Measurements from ENCODE around the gene ZNF148.

Gene ZNF148

DNA sequence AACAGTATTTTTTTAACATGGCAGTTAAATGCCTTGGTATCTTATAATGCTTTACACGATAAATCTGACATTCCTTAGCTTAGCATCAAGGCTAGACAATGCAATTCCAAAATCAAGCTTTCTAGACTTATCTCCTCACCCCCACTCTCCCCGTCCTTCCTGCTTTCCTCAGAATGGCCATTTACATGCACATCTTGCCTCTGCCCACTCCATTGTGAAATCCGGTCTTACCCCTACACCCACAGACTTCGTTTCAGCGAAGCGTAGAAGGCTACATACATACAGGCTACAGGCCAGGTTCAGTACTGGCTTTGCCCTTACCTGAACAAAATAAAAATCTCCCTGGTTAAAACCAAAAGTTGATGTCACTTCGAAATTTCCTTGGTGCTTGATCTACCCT lies 104.0 kb downstream of the ZNF148 start:
- no peak for DNase-seq

GRCh38 chr3:125267460-125267859 lies 107.7 kb downstream of the ZNF148 start:
- no peak for DNase-seq

DNA sequence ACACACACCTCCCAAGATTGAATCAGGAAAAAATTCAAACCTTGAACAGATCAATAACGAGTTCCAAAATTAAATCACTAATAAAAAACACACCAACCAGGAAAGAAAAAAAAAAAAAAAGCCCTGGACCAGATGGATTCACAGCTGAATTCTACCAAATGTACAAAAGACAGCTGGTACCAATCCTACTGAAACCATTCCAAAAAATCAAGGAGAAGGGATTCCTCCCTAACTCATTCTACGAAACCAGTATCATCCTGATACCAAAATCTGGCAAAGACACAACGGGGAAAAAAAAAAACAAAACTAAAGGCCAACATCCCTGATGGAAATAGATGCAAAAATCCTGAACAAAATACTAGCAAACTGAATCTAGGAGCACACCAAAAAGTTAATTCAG lies 108.2 kb downstream of the ZNF148 start:
- no peak for DNase-seq

DNA sequence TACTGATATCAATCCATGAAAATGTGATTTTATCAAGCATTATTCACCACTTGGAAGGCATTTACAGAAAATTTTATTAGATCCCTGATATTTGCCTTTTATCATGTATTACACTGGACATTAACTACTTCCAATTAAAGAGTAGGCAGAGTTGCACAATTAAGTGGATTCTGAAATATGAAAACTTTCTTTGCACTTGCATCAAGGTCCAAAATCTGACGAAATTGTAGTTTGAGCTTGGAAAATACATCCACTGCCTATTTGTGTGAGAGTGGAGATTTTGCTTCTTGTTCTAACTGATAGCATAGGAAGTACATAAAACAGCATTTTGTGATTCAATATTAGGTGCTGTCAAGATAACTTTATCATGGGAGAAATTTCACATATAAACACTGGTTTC lies 113.0 kb downstream of the ZNF148 start:
- no peak for DNase-seq

DNA sequence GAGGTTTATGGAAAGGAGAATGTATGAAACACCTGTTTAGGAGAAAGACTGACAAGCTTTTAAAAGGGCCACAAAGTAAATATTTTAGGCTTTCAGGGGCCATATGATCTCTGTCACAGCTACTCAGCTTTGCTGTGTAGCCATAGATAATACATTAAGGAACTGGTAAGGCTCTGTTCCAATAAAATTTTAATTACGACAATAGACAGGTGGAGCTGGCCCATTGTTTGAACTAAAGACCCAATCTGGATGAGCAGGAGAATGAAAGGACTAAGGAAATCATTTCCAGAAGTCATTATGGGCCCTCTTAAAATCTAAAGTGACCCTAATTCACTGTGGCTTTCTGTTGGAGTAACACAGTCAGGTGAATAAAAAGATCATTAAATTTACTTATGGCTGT lies 114.1 kb downstream of the ZNF148 start:
- no peak for DNase-seq

DNA sequence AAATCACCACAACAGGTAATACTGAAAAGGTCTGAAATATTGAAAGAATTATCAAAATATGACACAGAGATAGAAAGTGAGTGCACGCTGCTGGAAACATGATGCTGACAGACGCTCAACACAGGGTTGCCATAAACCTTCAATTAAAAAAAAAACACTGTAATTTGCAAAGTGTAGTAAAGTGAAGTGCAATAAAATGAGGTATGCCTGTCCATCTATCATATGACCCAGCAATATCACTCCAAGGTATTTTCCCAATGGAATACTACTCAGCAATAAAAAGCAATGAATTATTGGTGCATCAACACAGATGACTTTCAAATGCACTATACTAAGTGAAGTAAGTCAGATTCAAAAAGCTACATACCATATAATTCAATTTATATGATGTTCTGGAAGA lies 115.0 kb downstream of the ZNF148 start:
- no peak for DNase-seq

GRCh38 chr3:125257536-125257935 lies 117.6 kb downstream of the ZNF148 start:
- DNase-seq: no peak

DNA sequence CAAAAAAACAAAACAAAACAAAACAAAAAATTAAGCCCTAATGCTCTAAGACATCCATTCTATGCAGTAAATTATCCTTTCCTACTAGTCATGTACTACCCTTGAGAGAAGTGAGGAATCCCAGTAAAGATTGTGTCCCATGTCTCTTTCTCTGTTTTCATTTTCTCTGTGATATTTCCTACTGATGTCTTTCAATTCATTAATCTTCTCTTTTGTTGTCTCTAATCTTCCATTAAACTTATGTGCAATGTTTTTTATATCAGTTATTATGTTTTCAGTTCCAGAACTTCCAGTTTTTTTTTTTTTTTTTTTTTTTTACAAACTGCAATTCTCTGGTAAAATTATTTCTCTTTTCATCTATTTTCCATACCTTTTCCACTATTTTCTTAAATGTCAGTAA lies 118.5 kb downstream of the ZNF148 start:
- DNase-seq: no peak

DNA sequence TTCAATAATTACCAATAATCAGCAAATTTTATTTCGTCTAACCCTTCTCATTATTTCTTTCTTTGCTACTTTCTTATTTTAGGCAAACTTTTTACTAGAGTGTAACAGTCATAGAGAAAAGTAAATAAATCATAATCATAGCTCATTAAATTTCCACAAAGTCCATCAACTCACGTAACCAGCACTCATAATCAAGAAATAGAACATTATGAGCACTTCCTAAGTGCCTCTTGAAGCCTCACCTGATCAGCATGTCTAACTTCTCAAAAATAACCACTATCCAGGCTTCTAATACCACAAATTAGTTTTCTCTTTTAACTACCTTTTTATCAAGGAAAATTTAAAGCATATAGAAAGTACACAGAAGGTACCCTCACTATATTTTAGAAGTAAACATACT lies 124.2 kb downstream of the ZNF148 start:
- DNase-seq: no peak

GRCh38 chr3:125246237-125246636 lies 128.9 kb downstream of the ZNF148 start:
- DNase-seq: no peak

DNA sequence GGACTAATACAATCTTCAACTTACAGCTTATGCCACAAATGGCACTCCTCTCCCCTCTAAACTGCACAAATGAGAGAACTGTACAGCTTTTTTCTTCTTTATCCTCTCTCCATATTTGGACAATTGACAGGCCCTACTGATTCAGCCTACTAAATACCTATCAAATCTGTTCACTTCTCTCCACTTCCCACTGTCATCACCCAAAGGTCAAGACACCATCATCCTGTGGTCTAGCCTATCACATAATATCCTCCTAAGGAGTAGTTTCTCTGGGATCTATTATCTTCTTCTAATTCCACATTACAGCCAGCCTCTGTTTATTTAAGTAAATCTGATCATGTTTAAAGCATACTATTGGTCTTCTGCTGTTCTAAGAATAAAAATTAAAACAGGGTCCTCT lies 129.6 kb downstream of the ZNF148 start:
- no peak for DNase-seq

DNA sequence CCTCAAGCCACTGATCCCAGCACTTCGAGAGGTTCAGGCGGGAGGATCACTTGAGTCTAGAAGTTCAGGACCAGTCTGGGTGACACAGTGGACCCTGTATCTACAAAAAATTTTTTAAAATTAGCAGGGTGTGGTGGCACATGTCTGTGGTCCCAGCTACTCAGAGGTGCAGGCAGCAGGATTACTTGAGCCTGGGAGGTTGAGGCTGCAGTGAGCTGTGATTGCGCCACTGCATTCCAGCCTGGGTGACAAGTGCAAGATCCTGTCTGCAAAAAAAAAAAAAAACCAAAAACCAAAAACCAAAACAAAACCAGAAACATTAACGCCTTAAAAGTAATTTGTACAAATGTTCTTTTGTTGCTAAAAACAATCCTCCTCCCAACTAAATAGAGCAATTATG lies 134.6 kb downstream of the ZNF148 start:
- DNase-seq: no peak

- no peak for DNase-seq
Observed at GRCh38 chr3:125239266-125239665, 135.9 kb downstream of the ZNF148 start.

DNA sequence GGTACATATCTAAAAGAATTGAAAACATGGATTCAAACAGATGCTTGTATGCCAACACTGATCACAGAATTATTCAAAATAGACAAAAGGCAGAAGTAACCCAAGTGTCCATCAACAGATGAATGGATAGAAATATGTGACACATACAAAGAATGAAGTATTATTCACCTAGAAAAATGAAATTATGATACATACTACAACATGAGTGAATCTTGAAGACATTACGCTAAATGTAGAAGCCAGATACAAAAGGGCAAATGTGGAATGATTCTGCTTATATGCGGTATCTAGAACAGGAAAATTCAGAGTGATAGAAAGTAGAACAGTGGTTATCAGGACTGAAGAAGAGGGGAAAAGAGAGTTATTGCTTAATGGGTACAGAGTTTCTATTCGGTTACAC lies 136.4 kb downstream of the ZNF148 start:
- DNase-seq: no peak

DNA sequence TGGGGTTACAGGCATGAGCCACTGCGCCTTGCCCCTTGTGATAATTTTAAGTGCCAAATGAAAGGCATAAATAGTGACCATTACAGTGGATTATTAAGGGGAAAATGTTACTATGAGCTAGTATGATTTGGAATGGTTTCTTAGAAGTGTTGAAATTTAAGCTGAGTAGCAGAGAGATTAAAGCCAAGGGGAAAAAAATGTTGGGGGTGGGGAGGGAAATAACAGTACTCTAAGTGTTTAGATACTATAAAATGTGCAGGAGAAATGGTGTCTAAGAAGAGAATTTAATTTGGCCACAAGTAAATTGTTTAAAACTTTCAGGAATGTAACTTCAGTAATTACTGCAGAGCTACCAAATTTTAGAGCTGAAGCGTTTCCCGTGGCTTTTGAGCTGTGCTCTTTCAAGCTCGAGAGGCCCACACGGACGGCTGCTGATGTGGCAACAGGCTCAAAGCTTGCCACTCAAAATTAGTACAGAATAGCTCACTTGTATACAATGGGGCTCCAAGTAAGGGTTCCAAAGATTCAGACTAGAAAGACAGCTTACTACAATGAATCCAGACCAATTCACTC lies 138.7 kb downstream of the ZNF148 start:
- no peak for DNase-seq

DNA sequence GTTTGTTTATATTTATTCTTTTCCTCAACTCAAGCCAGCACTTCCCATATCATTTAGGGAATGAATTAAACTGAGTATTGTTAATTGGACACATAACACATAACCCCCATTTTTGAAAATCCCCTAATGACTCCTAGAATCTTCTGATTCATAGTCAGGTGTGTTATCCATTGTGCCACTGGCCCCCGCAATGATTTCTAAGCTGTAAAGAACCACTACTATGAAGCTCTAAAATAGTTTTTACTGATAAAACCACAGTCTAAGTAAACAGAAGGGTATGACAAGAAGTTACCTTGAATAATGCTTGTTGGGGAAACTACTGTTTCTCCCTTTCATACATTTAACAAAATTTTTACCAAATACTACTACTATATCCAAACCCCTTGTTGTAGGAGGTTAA lies 140.3 kb downstream of the ZNF148 start:
- no peak for DNase-seq

DNA sequence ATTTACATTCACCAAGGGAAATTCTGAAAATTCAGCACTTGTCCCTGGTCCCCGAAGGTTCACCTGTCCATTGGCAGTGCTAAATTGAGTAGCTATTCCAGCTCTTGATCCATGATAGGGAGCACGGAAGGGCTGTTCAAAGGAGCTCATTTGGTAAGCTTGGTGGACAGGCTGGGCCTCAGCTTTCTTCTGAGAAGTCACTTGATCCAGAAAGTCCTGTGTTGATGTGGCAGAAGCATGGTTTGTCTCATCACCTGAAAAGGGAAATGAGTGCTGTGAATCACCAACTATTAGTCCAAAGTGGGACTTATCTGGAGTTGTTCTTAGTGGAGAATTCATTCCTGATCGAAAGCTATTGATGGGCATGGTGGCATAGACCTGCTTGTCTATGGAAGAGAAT lies 142.7 kb downstream of the ZNF148 start:
- no peak for DNase-seq

DNA sequence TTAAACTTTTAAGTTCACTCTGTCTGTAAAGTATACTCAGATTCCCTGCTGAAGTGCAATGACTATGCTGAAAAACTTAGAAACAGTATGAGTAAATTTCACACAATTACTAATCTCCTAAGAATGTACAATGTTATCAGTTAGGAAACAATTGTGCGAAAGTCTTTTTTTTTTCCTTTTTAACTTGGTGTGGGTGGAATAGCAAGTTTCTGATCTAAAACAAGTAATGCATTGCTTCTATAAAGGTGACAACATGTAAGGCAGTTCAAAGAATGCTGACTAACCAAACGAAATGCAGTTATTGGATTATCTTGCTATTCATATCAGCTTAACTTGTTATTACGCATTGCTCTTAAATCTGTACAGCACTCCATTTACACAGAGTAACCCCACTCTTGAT lies 143.2 kb downstream of the ZNF148 start:
- no peak for DNase-seq

DNA sequence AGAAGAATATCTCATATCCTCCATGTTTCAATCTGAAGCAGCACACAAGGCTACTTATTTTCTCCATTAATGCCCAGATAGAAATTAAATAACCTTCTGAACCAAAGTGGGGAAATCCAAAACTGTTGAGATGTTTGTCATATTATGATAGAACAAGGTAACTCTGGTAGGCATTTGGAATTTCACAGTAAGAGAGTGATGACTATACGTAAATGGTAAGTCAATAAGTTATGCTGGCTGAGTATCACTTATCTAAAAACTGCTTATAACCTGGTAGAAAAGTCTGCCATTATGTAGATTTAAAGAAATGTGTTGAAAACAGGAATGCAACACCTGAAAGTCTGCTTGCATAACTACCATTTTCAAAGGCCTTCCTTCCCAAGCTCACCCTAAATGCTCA lies 145.4 kb downstream of the ZNF148 start:
- DNase-seq: no peak

GRCh38 chr3:125229168-125229567 lies 146.0 kb downstream of the ZNF148 start:
- DNase-seq: no peak

- DNase-seq: no peak
Observed at GRCh38 chr3:125221831-125222230, 153.3 kb downstream of the ZNF148 start.

GRCh38 chr3:125220727-125221429 lies 154.2 kb downstream of the ZNF148 start:
- DNase-seq: no peak

DNA sequence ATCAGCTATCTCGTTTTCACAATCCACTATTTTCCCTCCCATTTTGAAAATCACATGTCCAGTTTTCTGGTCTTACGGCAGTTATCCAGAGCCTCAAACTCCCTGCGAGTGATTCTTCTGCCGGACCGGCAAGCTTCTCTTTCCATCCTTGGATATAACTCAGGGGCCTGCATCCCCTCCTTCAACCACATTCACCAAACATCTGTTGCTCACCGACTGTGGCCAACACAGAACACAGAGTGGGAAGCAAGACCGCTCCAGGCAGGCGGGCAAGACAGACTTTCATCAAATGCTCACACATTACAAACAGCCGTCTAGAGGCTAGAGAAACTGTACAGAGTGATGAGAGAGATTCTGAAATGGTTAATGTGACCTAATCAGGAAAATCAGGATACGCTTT lies 154.9 kb downstream of the ZNF148 start:
- DNase-seq: no peak

- no peak for DNase-seq
Observed at GRCh38 chr3:125219261-125219701, 155.8 kb downstream of the ZNF148 start.

- no peak for DNase-seq
Observed at GRCh38 chr3:125214738-125215137, 160.4 kb downstream of the ZNF148 start.

All from activated effector memory CD4-positive, alpha-beta T cell treated with anti-CD3 and anti-CD28 coated beads, Interleukin-2, amount 50 U/mL, for 16 hours (primary cell).